ENCODE data around the gene FOXI1.

- TF ChIP-seq EZH2phosphoT487 (IDR thresholded peaks at IDR 0.05; ENCODE audit: insufficient read depth, low read depth): no peak
- TF ChIP-seq EZH2 (IDR thresholded peaks at IDR 0.05; ENCODE audit: insufficient read depth, poor library complexity, severe bottlenecking): no peak
Measured at GRCh38 chr5:170147051-170147752, 41.5 kb downstream of the FOXI1 start.
